ENCODE results near the gene TECTA. TPM values are rescaled to one million over a fixed set of nuclear protein-coding genes. Genes with fewer than 3 reads are reported as not detected.

The TECTA gene
- total and polyA plus RNA-seq, 2 experiments from 2014 or later = 0.17 to 0.50 TPM

- no peak overlapping the region for H3K4me2 ChIP-seq
- no peaks in the 10 kb centered on the region for H3K36me3 ChIP-seq (replicated peaks; ENCODE audit: insufficient read depth, low read depth)
- H3K4me3 ChIP-seq = no peak overlapping the region
- H3K27me3 ChIP-seq = peaks cover 5% of the 10 kb centered on the region
- peaks cover under 1% of the 10 kb centered on the region for H3K4me1 ChIP-seq (ENCODE audit: insufficient read depth)
- no peak for TF ChIP-seq CTCF (IDR thresholded peaks at IDR 0.05; ENCODE audit: poor library complexity)
- no peak for TF ChIP-seq EZH2phosphoT487 (IDR thresholded peaks at IDR 0.05; ENCODE audit: low read depth, severe bottlenecking, unreplicated experiment)
- TF ChIP-seq EZH2 (IDR thresholded peaks at IDR 0.05; ENCODE audit: borderline replicate concordance) = no peak
- H3K27ac ChIP-seq = no peak overlapping the region
- no peaks in the 10 kb centered on the region for H3K79me2 ChIP-seq
- no peaks in the 10 kb centered on the region for H3K9me2 ChIP-seq (replicated peaks; ENCODE audit: insufficient read depth)
- no peaks in the 10 kb centered on the region for H3K9me3 ChIP-seq (ENCODE audit: low read depth)
- DNase-seq (ENCODE audit: low spot score) = no peak
- 81% methylated on average over 6 of the region's 6 CpGs for WGBS (ENCODE audit: low lambda C conversion rate, missing lambda C conversion rate)
- no peak overlapping the region for H2AFZ ChIP-seq
- H4K20me1 ChIP-seq (ENCODE audit: insufficient read depth, poor library complexity, severe bottlenecking) = no peaks in the 10 kb centered on the region
These were observed 4.6 kb downstream of the TECTA start for GRCh38 chr11:121105481-121106195.

GRCh38 chr11:121106812-121107211 is 5.8 kb downstream of the TECTA start:
- no peak for TF ChIP-seq EZH2 (IDR thresholded peaks at IDR 0.05; ENCODE audit: borderline replicate concordance)
- no peak for TF ChIP-seq CTCF (IDR thresholded peaks at IDR 0.05; ENCODE audit: poor library complexity)
- TF ChIP-seq EZH2phosphoT487 (IDR thresholded peaks at IDR 0.05; ENCODE audit: low read depth, severe bottlenecking, unreplicated experiment) = no peak
- H3K36me3 ChIP-seq (replicated peaks; ENCODE audit: insufficient read depth, low read depth) = no peaks in the 10 kb centered on the region
- no peaks in the 10 kb centered on the region for H4K20me1 ChIP-seq (ENCODE audit: insufficient read depth, poor library complexity, severe bottlenecking)
- H3K4me2 ChIP-seq = no peak overlapping the region
- H3K27me3 ChIP-seq = peaks cover 6% of the 10 kb centered on the region
- H3K4me3 ChIP-seq = no peak overlapping the region
- H3K4me1 ChIP-seq (ENCODE audit: insufficient read depth) = no peaks in the 10 kb centered on the region
- no peaks in the 10 kb centered on the region for H3K79me2 ChIP-seq
- no peak overlapping the region for H3K27ac ChIP-seq
- 87% methylated on average over 5 of the region's 5 CpGs for WGBS (ENCODE audit: low lambda C conversion rate, missing lambda C conversion rate)
- no peak for DNase-seq (ENCODE audit: low spot score)
- no peaks in the 10 kb centered on the region for H3K9me2 ChIP-seq (replicated peaks; ENCODE audit: insufficient read depth)
- no peak overlapping the region for H2AFZ ChIP-seq
- no peaks in the 10 kb centered on the region for H3K9me3 ChIP-seq (ENCODE audit: low read depth)

GRCh38 chr11:121108413-121108812 is 7.4 kb downstream of the TECTA start:
- Histone ChIP-seq H3K4me2 (no peak overlapping the region), H3K36me3 (replicated peaks; ENCODE audit: insufficient read depth, low read depth) (no peaks in the 10 kb centered on the region), H3K4me3 (no peak overlapping the region), H4K20me1 (ENCODE audit: insufficient read depth, poor library complexity, severe bottlenecking) (no peaks in the 10 kb centered on the region), H3K4me1 (ENCODE audit: insufficient read depth) (no peaks in the 10 kb centered on the region), H3K27ac (no peak overlapping the region), H3K27me3 (peaks cover 9% of the 10 kb centered on the region), H3K79me2 (no peaks in the 10 kb centered on the region), H3K9me3 (ENCODE audit: low read depth) (no peaks in the 10 kb centered on the region), H3K9me2 (replicated peaks; ENCODE audit: insufficient read depth) (no peaks in the 10 kb centered on the region), H2AFZ (no peak overlapping the region)
- TF ChIP-seq EZH2phosphoT487 (IDR thresholded peaks at IDR 0.05; ENCODE audit: low read depth, severe bottlenecking, unreplicated experiment) = no peak
- no peak for TF ChIP-seq CTCF (IDR thresholded peaks at IDR 0.05; ENCODE audit: poor library complexity)
- TF ChIP-seq EZH2 (IDR thresholded peaks at IDR 0.05; ENCODE audit: borderline replicate concordance) = no peak
- 83% methylated on average over 1 of the region's 1 CpG for WGBS (ENCODE audit: low lambda C conversion rate, missing lambda C conversion rate)
- no peak for DNase-seq (ENCODE audit: low spot score)
